SH-SY5Y (cell line): Measurements from ENCODE around the gene CNGA3.

Source experiments
- GATA2 ChIP-seq: IDR thresholded peaks from 2 replicates; pipeline ENCODE4 v1.6.1; 2011; ENCODE audit warnings: mild to moderate bottlenecking, low read depth, low read length
- GATA3 ChIP-seq: IDR thresholded peaks from 2 replicates; pipeline ENCODE4 v1.6.1; 2011; ENCODE audit warnings: low read depth, mild to moderate bottlenecking, low read length, moderate library complexity

- TF ChIP-seq GATA3, result no peak
- TF ChIP-seq GATA2, result no peak
These were observed 48.4 kb downstream of the CNGA3 start for GRCh38 chr2:98394595-98395153.
